Adrenal gland (tissue), 5 donors: Measurements from ENCODE around the gene PAEP.

ENCODE experiments used
- POLR2A ChIP-seq, 2 donors: fragments of 450-650 bp; IDR thresholded peaks; one replicate each; pipeline ENCODE4 v1.6.1; 2017; ENCODE audit warnings: antibody characterized with exemption in 2 of 2, mild to moderate bottlenecking in 2 of 2, moderate library complexity in 1 of 2
- TF ChIP-seq, protein P1 (sequence below), 6 experiments: fragments of 450-650 bp in 4 of 6; fragments of 200-600 bp in 2 of 6; sonication (generic) in 1 of 6; IDR thresholded peaks; 1 replicate in 5 of 6; 2 replicates in 1 of 6; pipeline versions ENCODE4 v1.5.1 to v1.8.0; 2016 to 2021; ENCODE audit warnings: antibody characterized with exemption in 6 of 6, mild to moderate bottlenecking in 2 of 6, moderate library complexity in 1 of 6
- donor health status: DM: no; HTN: no; CAD: no.

GRCh38 chr9:135517407-135517822 is 44.1 kb upstream of the PAEP start:
- no peak for TF ChIP-seq POLR2A (IDR thresholded peaks at IDR 0.05)
- TF ChIP-seq, protein P1, sequence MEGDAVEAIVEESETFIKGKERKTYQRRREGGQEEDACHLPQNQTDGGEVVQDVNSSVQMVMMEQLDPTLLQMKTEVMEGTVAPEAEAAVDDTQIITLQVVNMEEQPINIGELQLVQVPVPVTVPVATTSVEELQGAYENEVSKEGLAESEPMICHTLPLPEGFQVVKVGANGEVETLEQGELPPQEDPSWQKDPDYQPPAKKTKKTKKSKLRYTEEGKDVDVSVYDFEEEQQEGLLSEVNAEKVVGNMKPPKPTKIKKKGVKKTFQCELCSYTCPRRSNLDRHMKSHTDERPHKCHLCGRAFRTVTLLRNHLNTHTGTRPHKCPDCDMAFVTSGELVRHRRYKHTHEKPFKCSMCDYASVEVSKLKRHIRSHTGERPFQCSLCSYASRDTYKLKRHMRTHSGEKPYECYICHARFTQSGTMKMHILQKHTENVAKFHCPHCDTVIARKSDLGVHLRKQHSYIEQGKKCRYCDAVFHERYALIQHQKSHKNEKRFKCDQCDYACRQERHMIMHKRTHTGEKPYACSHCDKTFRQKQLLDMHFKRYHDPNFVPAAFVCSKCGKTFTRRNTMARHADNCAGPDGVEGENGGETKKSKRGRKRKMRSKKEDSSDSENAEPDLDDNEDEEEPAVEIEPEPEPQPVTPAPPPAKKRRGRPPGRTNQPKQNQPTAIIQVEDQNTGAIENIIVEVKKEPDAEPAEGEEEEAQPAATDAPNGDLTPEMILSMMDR (IDR thresholded peaks at IDR 0.05): no peak
